NCI-H1417 (cell line): ENCODE results near the gene SH3GL2.
A peak's percentile ranks its signal among the peaks of the same experiment; 100 is the strongest.

Experiments
- DNase-seq, 3 experiments: peaks; one replicate each; lab custom pipeline; 2025; lab: John Stamatoyannopoulos, UW

SH3GL2 gene

GRCh38 chr9:17810728-17811571 lies 232.1 kb downstream of the SH3GL2 start:
- peak; percentile 4 to 72 (median 70) for DNase-seq

GRCh38 chr9:17813798-17814197 lies 234.9 kb downstream of the SH3GL2 start:
- DNase-seq: no peak

DNA sequence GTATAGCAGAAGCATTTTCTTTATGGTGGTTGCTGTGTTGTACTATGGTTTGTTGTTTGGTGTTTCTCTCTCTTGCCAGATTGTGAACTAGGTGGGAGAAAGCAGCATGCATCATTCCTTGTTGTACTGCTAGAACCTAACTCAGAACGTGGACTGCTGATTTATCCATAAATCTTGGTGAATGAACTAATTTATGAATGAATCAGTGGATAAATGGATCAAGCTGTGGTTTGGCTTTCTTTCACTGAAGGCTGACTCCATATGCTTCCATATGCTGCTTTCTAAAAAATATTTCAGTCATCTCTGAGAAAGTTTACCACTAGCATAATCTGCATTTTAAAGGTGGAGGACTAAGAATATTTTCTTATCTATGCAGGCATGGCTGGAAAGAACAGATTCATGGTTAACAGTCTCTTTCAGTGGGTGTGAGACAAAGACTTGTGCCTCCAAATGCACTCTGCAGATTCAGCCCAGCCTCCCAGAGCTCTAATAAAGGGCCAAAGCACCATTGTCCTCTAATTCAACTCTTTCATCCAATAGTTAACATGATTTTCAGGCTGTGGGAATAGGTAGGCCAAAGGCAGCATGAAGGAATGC lies 237.7 kb downstream of the SH3GL2 start:
- no peak for DNase-seq

- no peak for DNase-seq
Observed at GRCh38 chr9:17824191-17824590, 245.3 kb downstream of the SH3GL2 start.

DNA sequence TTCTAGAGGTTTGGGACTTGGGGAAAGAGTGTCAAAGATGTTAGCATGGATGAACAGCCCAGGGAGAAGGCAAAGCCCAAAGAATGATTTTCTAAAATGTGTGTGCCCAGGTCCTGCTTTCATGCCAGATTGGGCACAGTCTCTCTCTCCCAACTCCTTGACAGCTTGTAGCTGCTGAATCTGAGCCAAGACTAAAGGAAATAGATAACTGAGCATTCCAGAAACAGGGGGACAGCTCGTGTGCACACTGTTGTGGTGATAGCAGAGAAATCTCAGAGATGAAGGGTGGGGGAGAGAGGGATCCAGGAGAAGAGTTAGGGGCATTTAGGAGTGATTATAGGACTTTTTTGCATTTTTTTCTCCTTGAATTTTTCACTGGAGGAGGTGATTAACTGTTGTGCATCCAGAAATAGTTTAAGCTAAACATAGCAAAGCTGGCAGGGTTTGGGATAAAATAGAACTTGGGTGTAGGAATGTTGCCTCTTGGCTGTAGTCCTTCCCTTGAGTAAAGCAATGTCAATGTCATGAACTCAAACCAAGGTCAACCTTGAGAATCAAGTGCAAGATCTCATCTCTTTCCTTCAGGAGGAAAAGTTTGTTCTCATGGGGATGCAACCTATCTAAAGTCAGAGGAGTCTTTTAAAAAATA lies 245.9 kb downstream of the SH3GL2 start:
- DNase-seq: no peak

- no peak for DNase-seq
Observed at GRCh38 chr9:17825265-17825659, 246.4 kb downstream of the SH3GL2 start.

GRCh38 chr9:17829064-17829463 lies 250.2 kb downstream of the SH3GL2 start:
- DNase-seq: no peak

GRCh38 chr9:17829812-17830385 lies 251.0 kb downstream of the SH3GL2 start:
- no peak for DNase-seq

DNA sequence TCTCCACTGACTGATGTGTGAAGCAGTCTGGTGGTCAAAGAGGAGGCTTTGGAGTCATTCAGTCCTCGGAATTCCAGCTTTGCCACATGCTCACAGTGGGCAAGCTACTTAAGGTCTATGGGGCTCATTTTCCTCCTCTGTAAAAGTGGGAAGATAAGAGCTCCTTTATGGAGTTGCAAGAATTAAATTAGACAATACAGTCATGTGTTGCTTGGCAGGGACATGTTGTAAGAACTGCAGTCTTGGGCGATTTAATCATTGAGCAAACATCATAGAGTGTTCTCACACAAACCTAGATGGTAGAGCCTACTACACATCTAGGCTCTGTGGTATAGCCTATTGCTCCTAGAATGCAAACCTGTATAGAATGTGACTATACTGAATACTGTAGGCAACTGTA lies 253.9 kb downstream of the SH3GL2 start:
- no peak for DNase-seq

DNA sequence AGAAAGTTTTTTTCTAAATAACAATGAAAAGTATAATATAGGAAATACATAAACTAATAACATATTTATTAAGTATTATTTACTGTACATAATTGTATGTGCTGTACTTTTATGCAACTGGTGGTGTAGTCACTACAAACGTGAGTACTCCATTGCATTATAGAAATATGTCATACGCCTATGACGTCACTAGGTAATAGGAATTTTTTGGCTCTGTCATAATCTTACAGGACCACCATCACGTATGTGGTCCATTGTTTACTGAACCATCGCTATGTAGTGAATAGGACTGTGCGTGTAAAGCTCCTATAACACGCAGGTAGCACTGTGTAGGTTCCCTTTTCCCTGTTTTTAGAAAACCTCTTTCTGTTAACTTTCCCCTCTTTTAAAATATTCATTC lies 255.0 kb downstream of the SH3GL2 start:
- no peak for DNase-seq

GRCh38 chr9:17837965-17838364 lies 259.1 kb downstream of the SH3GL2 start:
- no peak for DNase-seq

DNA sequence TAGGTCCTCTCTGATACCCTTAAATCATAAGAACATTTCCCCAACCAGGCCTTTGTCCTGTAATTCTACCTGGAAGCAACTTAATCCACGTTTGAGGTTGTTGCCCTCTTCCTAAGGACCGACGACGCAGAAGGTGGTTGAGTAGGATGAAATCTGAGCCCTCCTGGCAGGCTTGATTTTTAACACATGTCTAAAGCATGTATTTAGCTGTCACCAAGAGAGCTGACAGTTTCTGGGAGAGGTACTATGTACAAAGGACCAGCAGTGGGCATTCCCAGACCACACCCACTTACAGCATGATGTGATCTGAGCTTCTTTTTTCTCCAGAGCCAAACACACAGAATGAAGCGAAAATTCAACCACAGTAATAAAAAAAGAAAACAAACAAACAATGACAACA lies 260.9 kb downstream of the SH3GL2 start:
- DNase-seq: peak; percentile 12 to 59 (median 38)

- no peak for DNase-seq
Observed at GRCh38 chr9:17843236-17843635, 264.4 kb downstream of the SH3GL2 start.
